ENCODE results near the gene ZNF90.
"Not testable (repeated sequence)": the region's sequence is repeated elsewhere in the genome, so short reads cannot be mapped to it uniquely, and the experiment has no call there.

DNA sequence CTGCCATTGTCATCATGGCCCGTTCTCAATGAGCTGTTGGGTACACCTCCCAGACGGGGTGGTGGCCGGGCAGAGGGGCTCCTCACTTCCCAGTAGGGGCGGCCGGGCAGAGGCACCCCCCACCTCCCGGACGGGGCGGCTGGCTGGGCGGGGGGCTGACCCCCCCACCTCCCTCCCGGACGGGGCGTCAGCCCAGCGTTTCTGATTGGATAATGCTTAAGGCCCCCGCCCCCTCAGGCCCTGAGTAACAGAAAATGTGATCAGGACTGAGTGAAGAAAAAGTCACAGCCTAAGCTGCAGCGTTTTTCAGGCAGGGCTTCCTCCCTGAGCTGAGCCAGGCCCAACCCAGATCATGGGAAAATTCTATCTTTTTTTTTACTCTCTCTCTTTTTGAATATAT is 74.7 kb downstream of the ZNF90 start:
- TF ChIP-seq CTCF, POLR2A (IDR thresholded peaks at IDR 0.05): not testable (repeated sequence)

Measured in adrenal gland (tissue), 5 donors.